Fibroblast of villous mesenchyme (primary cell): Measurements from ENCODE around the gene LOX. TPM values are rescaled to one million over a fixed set of nuclear protein-coding genes. Genes with fewer than 3 reads are reported as not detected.

ENCODE experiments used
- DNase-seq: peaks from one replicate; pipeline ENCODE4 v3.0.0-alpha.2; 2010; ENCODE audit warnings: low read depth
- H3K4me3 ChIP-seq: 2 replicates; pipeline ENCODE4 v1.5.1; 2011; ENCODE audit warnings: low read depth, mild to moderate bottlenecking, low read length
- CTCF ChIP-seq: IDR thresholded peaks from 2 replicates; pipeline ENCODE4 v1.5.1; 2012; ENCODE audit warnings: low read depth, mild to moderate bottlenecking, low read length; ENCODE audit not compliant: insufficient read depth
- total RNA-seq: library from RNA; depleted of rRNA; stranded (reverse); fragments of >200 nt; gene quantifications from 2 replicates; pipeline ENCODE4 v1.2.3, GENCODE V29; 2012

The LOX gene
- total RNA-seq, 1 donor, result 91.1 TPM

DNA sequence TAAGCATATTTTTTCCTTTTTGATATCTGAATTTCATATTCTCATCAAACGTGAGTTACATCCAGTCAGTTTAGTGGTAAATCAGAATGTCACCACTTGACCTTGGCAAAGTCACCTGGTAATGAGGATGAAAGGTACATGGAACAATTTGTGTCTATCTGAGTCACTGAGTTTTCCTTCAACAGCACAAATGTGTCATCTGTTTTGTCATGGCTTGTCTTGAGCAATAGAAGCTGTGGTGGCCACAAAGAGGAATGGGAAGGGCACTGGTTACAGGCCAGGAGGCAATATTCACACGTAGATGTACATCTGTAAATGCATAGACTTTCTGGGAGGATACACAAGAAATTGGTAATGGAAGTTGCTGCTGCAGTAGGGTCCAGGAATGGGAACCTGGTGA lies 42.9 kb upstream of the LOX start:
- peak; percentile 22 for DNase-seq

DNA sequence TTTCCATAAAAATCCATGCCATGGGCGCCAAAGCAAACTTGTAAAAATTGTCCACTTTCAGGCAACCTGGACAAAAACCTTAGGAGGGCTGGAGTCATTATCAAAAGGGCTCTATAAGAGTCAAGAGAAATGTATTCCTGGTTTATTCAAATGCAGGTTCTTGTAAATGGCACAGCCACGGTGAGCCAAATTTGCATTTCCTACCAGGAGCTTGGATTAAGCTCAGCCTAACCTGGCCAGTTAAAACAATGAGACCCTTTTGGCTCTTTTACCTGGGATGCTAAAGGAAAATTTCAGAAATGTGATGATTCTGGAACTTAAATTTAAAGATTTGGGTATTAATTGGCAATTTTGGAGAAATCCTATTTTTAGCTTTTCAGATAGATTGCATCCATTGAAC lies 42.4 kb upstream of the LOX start:
- TF ChIP-seq CTCF, result no peak
- H3K4me3 ChIP-seq, result no peak overlapping the region

More for the DNA sequence above, 42.9 kb upstream of the LOX start:
- TF ChIP-seq CTCF, result no peak
- no peak overlapping the region for H3K4me3 ChIP-seq

GRCh38 chr5:122119205-122119604 lies 41.1 kb upstream of the LOX start:
- TF ChIP-seq CTCF, result no peak
- no peak for DNase-seq
- no peak overlapping the region for H3K4me3 ChIP-seq

More for the DNA sequence above, 42.4 kb upstream of the LOX start:
- DNase-seq, result no peak

- H3K4me3 ChIP-seq, result no peak overlapping the region
- TF ChIP-seq CTCF, result no peak
- DNase-seq, result no peak
These were observed 40.4 kb upstream of the LOX start for GRCh38 chr5:122118356-122118948.

GRCh38 chr5:122114501-122114900 lies 36.4 kb upstream of the LOX start:
- no peak for TF ChIP-seq CTCF
- no peak overlapping the region for H3K4me3 ChIP-seq
- DNase-seq, result no peak

DNA sequence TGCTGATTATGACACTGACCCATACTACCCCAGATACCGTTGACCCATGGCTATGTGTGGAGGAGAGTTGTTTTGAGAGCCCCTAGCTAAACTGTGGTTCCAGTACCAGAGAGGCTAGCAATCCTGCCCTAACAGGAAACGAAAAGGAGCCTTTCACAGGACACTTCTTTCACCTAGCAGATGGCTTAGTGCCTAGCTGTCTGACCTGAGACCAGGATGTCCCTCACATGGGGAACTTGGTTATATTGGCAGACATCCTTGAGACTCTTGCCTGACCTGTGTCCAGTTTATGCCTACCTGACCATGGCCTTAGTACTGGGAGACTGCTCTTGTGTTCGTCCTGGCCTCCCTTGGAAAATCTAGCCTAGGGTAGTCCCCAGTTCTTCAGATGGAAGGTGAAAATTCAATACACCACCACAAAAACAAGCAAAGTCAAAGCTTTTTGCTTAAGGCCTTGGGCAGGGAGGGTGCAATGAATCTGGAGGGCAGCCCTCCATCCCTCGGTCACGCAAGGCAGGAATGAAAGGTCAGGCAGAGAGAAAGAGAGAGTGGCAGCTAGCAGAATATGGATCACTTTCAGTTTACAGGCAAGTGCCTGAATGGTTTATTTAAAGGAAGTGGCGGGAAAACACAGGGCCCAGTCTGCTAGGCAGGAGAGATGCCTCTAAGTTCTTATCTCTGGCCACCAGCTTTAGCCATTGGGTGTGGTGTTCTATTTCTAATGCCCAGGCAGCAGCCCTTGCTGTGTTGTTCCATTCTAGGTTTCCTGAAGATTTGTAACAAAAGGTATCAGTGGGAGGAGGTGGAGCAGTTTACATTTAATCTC lies 34.9 kb upstream of the LOX start:
- no peak for TF ChIP-seq CTCF
- no peak for DNase-seq
- H3K4me3 ChIP-seq, result no peak overlapping the region
